ENCODE results near the gene SSPN. TPM values are rescaled to one million over a fixed set of nuclear protein-coding genes. Genes with fewer than 3 reads are reported as not detected.

SSPN gene
- total RNA-seq, 1 donor from 2014 or later, result 118 TPM

GRCh38 chr12:26247873-26248272, 52.5 kb downstream of the SSPN start:
- no peak for DNase-seq (ENCODE audit: low spot score)
- intact Hi-C loops (cut with DNase I), result no loop called here

- DNase-seq (ENCODE audit: low spot score), result no peak
- intact Hi-C loops (cut with DNase I), result no loop called here
Measured at GRCh38 chr12:26250801-26251200, 55.4 kb downstream of the SSPN start.

GRCh38 chr12:26251600-26251999, 56.2 kb downstream of the SSPN start:
- intact Hi-C loops (cut with DNase I), result no loop called here
- DNase-seq (ENCODE audit: low spot score), result no peak

GRCh38 chr12:26252946-26253345, 57.6 kb downstream of the SSPN start:
- intact Hi-C loops (cut with DNase I), result no loop called here
- DNase-seq (ENCODE audit: low spot score), result no peak

- intact Hi-C loops (cut with DNase I), result no loop called here
Measured at GRCh38 chr12:26255893-26256645, 60.7 kb downstream of the SSPN start.

GRCh38 chr12:26264215-26264838, 69.0 kb downstream of the SSPN start:
- DNase-seq (ENCODE audit: low spot score), result no peak
- intact Hi-C loops (cut with DNase I), result no loop called here

More at GRCh38 chr12:26255893-26256645, 60.7 kb downstream of the SSPN start:
- DNase-seq (ENCODE audit: low spot score), result no peak

GRCh38 chr12:26265606-26266005, 70.2 kb downstream of the SSPN start:
- intact Hi-C loops (cut with DNase I), result no loop called here
- no peak for DNase-seq (ENCODE audit: low spot score)

- DNase-seq (ENCODE audit: low spot score), result no peak
- intact Hi-C loops (cut with DNase I), result no loop called here
Measured at GRCh38 chr12:26266881-26267280, 71.5 kb downstream of the SSPN start.

- intact Hi-C loops (cut with DNase I), result no loop called here
- DNase-seq (ENCODE audit: low spot score), result no peak
Measured at GRCh38 chr12:26268841-26269561, 73.6 kb downstream of the SSPN start.

GRCh38 chr12:26269562-26270284, 74.3 kb downstream of the SSPN start:
- intact Hi-C loops (cut with DNase I), result loop anchor here (5.0 kb wide), 1 partner anchor 72 kb away; the partner anchor contains the start of gene SSPN
- no peak for DNase-seq (ENCODE audit: low spot score)

GRCh38 chr12:26271024-26271423, 75.7 kb downstream of the SSPN start:
- intact Hi-C loops (cut with DNase I), result loop anchor here (5.0 kb wide), 1 partner anchor 74 kb away; the partner anchor contains the start of gene SSPN
- no peak for DNase-seq (ENCODE audit: low spot score)

- peak; percentile 87 for DNase-seq (ENCODE audit: low spot score)
- intact Hi-C loops (cut with DNase I), result loop anchor here (2.0 to 5.0 kb wide), 2 partner anchors 75 to 147 kb away; partner anchors contain the start of genes BHLHE41 and SSPN
Measured at GRCh38 chr12:26271889-26272492, 76.6 kb downstream of the SSPN start.

- DNase-seq (ENCODE audit: low spot score), result no peak
- intact Hi-C loops (cut with DNase I), result loop anchor here (2.0 to 5.0 kb wide), 2 partner anchors 76 to 148 kb away; partner anchors contain the start of genes BHLHE41 and SSPN
Measured at GRCh38 chr12:26272851-26273250, 77.5 kb downstream of the SSPN start.

- DNase-seq (ENCODE audit: low spot score), result no peak
- intact Hi-C loops (cut with DNase I), result loop anchor here (2.0 to 5.0 kb wide), 2 partner anchors 77 to 149 kb away; partner anchors contain the start of genes BHLHE41 and SSPN
Measured at GRCh38 chr12:26273811-26274210, 78.4 kb downstream of the SSPN start.

GRCh38 chr12:26274441-26275312, 79.3 kb downstream of the SSPN start:
- intact Hi-C loops (cut with DNase I), result loop anchor here (1.0 to 5.0 kb wide), 2 partner anchors 35 to 77 kb away; partner anchors contain the start of gene SSPN
- peak; percentile 90 for DNase-seq (ENCODE audit: low spot score)

GRCh38 chr12:26275313-26276131, 80.1 kb downstream of the SSPN start:
- DNase-seq (ENCODE audit: low spot score), result no peak
- intact Hi-C loops (cut with DNase I), result loop anchor here (1.0 kb wide), 1 partner anchor 36 kb away; no protein-coding TSS in a partner anchor

- intact Hi-C loops (cut with DNase I), result no loop called here
- no peak for DNase-seq (ENCODE audit: low spot score)
Measured at GRCh38 chr12:26276709-26277108, 81.3 kb downstream of the SSPN start.
